NCI-H2171 (cell line): ENCODE data around the gene NRBF2.
"Not testable (repeated sequence)": the region's sequence is repeated elsewhere in the genome, so short reads cannot be mapped to it uniquely, and the experiment has no call there.

Source experiments
- DNase-seq: peaks from one replicate; lab custom pipeline; 2025; lab: John Stamatoyannopoulos, UW

NRBF2 gene

DNA sequence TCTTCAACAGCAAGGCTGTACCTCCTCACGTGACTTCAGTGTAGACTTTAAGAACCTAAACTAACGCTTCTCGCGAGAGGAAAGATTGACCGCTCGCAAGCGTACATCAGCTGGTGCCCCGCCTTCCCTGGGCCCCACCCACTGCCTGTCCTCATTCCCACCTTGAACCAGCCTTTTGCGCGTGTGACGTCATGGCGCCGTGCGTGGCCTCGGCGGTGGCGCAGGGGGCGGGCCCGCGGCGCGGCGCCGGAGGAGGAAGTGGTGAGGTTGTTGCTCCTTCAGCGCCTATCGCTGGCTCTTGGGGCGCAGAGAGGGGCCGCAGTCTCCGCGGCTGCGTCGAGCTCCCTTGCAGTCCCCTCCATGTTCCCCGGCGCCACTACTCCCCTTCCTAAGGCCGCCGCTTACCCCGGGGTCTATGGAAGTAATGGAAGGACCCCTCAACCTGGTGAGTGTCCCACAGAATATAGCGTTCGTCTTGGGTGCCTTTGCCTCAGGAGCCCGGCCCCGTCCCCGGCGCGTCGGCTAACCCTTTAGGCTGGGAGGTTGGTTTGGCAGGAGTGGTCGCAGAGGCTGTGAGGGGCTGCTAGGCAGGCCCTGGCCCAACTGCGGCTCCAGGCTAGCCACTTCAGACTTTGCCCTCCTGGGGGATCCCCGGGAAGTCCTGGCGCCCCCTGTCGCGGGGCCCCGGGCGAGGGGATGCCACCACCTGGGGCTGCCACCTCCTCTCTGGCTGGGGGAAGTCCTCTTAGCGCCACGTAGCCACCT lies at the start of gene NRBF2:
TSS of gene NRBF2 (plus strand) at position 273 of the 765 bp plus-strand sequence. CDS start at position 416, 143 bp downstream.
- DNase-seq: peak; percentile 92

DNA sequence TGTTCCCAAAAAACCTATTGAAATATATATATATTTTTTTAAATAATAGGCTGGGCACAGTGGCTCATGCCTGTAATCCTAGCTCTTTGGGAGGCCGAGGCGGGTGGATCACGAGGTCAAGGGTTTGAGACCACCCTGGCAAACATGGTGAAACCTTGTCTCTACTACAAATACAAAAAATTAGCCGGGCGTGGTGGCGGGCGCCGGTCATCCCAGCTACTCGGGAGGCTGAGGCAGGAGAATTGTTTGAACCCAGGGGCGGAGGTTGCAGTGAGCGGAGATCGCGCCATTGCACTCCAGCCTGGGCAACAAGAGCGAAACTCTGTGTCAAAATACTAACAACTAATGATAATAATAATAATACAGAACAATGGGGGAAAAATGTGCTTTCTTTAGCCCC lies 49.7 kb upstream of the NRBF2 start:
- DNase-seq: not testable (repeated sequence)

DNA sequence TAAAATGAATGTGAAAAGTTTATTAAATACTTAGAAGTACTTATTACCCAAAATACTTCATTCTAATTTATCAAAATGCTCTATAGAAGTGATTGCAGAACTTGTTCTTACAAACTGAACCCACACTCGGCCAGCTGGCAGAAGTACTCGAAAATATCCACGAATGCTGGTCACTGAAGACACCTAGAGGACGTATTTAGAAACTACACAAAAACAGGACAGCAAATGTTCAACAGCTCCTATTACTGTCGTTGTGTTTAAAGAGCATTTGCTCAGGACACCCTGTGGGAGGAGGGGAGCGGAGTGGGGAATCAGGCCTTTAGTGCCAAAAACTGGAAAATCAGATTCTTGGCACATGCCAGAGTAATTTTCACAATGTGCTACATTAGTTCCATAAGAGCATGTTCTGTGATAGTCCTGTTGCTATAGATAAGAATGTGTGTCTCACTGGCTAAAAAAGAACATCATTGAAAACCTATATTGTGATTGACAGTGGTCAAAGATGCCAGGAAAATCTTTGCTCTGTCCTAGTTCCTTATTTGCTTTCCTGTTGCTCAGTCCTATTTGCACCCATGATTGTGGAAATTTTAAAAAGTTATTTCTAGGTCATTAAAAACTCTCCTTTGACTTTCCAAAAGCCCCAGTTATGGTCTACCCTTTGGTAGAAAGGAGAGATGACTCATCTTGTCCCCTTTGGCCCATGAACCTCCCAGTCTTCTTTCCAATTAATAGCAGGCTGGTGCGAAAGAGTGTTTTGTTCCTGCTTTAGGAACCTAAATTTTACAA lies 49.0 kb upstream of the NRBF2 start:
- no peak for DNase-seq

GRCh38 chr10:63084690-63085382 lies 48.3 kb upstream of the NRBF2 start:
- no peak for DNase-seq

DNA sequence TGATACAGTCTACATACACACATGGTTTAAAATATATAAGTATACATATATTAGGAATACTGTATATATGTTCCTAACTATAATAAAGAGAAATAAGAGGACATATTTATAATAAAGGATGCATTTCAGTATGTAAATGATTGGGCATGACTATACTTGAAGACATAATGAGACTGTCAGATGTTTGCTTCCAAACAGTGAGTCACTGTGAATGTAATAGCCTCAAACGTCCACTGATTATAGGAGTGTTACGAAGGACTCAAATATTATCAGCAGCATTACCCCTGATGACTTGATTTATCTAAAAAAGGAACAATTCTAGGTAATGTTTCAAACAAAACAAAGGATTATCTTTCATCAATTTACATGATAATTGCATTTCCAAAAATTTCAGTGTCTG lies 39.9 kb upstream of the NRBF2 start:
- DNase-seq: no peak

DNA sequence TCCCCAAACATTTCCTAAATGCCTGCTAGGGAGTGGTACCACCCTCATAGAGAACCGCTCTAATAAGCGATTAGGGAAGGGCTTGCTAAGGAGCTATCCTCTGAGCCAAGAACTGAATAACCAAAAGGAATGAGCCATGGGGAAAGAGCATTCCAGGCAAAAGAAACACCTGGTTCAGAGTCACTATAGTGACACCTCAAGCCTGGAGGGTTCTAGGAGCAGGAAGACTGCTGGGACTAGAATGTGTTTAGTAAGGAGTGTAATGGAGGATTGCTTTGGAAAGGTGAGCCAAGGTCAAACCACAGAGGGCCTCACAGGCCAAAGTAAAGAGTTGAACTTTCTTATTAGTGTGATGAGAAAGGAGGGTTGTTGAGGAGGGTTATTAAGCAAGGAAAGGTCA lies 38.7 kb upstream of the NRBF2 start:
- no peak for DNase-seq

- no peak for DNase-seq
These were observed 38.2 kb upstream of the NRBF2 start for GRCh38 chr10:63094881-63095280.

- DNase-seq: no peak
These were observed 33.4 kb upstream of the NRBF2 start for GRCh38 chr10:63099734-63100133.

DNA sequence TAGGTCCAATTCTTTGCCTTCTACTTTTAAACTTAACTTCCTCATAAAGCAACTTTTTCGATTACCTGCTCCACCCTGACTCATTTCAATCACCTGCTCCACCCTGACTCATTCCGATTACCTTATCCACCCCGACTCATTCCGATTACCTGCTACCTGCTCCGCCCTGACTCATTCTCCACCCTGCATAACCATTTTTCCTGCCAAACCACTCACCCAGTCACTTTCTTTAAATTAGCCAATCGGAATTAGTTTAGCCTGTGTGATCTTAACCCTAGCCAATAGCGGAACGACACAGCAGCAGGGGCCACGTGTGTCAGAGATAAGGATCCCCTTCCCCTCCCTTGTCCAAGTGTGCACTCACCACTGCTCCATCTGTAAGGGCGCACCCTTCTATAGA lies 32.0 kb upstream of the NRBF2 start:
- not testable (repeated sequence) for DNase-seq

- DNase-seq: not testable (repeated sequence)
These were observed 30.7 kb upstream of the NRBF2 start for GRCh38 chr10:63102279-63102883.

DNA sequence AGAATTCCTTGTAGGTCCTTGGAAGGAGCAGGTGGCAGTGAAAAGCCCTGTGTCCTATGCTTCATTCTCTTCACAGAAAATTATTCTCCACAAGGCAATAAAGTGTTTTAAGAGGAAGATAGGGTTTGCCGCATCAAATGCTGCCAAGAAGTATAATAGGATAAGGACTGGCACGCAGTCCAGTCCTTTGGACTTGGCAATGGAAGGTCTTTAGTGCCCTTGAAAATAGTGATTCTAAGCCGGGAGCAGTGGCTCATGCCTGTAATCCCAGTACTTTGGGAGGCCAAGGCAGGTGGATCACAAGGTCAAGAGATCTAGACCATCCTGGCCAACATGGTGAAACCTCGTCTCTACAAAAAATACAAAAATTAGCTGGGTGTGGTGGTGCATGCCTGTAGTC lies 29.9 kb upstream of the NRBF2 start:
- not testable (repeated sequence) for DNase-seq

DNA sequence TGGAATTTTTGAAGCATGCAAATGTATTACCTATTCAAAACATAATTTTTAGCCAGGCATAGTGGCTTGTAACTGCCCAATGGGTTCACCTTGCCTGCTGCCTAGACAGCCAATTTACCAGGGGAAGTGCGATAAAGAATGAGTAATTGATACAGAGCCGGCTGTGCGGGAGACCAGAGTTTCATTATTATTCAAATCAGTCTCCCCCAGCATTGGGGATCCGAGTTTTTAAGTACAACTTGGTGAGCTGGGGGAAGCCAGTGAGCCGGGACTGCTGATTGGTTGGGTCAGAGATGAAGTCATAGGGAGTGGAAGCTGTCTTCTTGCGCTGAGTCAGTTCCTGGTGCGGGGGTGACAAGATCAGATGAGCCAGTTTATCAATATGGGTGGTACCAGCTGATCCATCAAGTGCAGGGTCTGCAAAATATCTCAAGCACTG lies 29.1 kb upstream of the NRBF2 start:
- no peak for DNase-seq

DNA sequence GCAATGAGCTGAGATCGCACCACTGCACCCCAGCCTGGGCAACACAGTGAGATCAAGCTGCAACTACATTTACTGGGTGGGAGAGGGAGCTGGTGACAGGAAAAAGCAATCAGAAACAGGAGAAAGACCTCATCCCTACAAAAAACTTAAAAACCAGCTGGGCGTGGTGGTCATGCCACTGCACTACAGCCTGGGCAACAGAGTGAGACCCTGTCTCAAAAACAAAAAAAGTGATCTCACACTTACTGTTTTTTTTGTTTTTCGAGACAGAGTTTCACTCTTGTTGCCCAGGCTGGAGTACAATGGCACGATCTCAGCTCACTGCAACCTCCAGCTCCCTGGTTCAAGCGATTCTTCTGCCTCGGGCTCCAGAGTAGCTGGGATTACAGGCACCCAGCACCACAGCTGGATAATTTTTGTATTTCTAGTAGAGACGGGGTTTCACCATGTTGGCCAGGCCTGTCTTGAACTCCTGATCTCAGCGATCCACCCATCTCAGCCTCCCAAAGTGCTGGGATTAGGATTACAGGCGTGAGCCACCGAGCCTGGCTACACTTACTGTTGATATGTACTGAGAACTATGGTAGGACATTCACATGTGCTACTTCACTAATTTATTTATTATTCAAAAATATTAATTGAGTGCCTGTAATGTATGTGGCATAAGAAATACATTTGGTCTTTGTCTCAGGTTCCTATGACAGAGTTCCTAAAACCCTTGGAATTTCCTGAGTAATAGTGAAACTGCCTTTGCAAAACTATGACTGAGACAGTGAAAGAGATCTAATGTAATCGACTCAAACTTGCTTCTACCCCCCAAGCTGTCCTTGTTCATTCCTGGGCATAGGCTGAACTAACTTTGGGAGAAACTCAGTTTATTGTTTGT lies 27.7 kb upstream of the NRBF2 start:
- no peak for DNase-seq

- DNase-seq: no peak
These were observed 26.9 kb upstream of the NRBF2 start for GRCh38 chr10:63106111-63106755.

DNA sequence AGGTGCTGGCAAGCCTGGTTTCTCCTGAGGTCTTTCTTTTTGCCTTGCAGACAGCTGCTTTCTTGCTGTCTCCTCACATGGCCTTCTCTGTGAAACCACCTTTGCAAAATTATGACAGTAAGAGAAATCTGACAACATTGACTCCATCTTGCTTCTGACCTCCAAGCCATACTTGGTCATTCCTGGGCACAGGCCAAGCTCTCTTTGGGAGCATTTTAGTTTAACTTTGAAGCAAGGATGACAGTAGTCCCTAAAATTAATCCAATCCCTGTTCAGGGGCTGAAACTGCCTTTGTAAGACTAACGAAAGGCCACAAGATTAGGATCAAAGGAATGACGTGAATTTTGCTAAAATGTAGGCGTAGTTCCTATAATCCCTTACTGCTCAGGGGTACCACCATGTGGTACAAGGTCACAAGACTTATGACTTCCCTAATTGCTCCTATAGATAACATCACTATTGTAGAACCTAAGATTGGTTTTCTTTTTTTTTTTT lies 25.1 kb upstream of the NRBF2 start:
- no peak for DNase-seq

DNA sequence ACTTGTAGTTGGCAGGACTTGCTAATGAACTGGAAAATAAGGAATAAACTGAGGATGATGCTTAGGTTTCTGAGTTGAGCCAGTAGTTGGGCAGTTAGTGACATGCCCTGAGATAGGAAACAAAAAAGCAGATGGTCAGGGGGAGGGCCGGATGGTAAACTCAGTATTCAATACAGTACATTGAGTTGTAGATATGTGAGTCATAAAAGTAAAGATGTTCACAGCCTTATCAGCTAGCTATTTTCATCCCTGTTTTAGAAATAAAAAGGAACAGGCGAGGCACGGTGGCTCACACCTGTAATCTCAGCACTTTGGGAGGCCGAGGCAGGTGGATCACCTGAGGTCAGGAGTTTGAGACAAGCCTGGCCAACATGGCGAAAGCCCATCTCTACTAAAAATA lies 22.2 kb upstream of the NRBF2 start:
- DNase-seq: no peak

GRCh38 chr10:63114031-63114814 lies 18.9 kb upstream of the NRBF2 start:
- DNase-seq: no peak

DNA sequence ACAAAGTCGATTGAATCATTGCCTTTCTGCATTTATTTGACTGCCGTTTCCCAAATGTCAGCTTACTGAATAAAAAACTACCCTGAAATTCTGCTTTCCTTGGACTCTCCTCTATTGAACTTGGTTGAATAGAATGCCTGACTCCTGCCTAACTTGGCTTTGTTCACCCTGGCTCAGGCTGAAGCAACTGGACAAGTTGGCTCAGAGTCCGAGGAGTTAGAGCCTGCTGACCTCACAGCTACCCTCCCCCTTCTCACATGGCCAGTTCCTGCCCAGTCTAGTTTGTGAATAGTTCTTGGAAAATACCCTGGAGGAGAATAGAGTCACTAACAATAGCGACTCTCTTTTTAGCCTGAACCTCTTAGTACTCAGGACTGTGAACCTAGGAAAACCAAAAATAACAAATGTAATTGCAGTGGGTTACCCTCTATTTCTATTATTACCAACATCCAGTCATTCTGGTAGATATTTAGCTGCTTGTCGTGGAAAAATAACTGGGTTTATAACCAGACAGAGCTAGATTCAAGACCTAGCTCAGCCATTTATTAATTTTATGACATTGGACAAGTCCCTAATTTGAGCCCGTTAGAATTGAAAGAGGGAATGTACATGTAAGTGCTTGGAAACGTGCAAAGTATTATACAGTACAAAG lies 17.3 kb upstream of the NRBF2 start:
- DNase-seq: no peak

DNA sequence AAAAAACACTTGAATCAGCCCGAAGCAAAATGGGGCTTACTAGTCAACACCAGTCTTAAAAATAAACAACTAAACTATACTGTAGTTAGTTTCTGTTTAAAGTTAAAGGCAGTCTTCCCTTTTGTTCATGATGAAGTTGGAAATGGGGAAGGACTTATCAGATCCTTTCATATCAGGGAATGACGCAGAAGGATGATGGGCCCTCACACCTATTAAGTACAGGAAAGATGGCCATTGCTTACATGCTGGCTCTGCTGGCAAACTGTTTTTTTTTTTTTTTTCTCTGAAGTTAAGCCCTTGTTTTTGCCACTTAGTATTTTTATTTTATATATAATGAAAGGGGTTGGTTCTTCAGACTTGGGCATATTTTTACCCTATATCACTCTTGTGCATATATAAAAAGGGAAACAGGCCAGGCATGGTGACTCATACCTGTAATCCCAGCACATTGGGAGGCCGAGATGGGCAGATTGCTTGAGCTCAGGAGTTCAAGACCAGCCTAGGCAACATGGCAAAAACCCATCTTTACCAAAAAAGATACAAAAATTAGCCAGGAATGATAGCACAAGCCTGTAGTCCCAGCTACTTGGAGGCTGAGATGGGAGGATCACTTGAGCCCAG lies 16.6 kb upstream of the NRBF2 start:
- no peak for DNase-seq
